K562 (cell line): ENCODE measurements around the gene GPNMB. TPM values are rescaled to one million over a fixed set of nuclear protein-coding genes. Genes with fewer than 3 reads are reported as not detected.

Source experiments
- ATAC-seq: fragments of 200-7000 bp; cut with Tn5 transposase; 3 replicates; pipeline ENCODE4 v1.9.1; 2020; ENCODE audit warnings: moderate library complexity
- BruUV-seq: library from RNA; stranded (reverse); fragments of 400-500 nt; replicated peaks from 2 replicates; lab custom pipeline; 2021; lab: Mats Ljungman, UMichigan
- CTCF ChIA-PET: fragments of 300-600 bp; formaldehyde crosslinking; extraction: SDS; loops from one replicate; lab custom pipeline; 2021; ENCODE audit warnings: low intra/inter-chr PET ratio; lab: Yijun Ruan, JAX
- POLR2A ChIA-PET: fragments of 300-600, 350-650 bp; sonication (Branson Sonifier 250); formaldehyde crosslinking; extraction: SDS; loops from one replicate; lab custom pipeline; 2021; ENCODE audit warnings: antibody characterized with exemption, inconsistent platforms; lab: Yijun Ruan, JAX
- DNase-seq, 4 experiments: peaks; one replicate each; pipeline versions ENCODE4 v3.0.0 to v3.0.0-alpha.2; 2011 to 2018; ENCODE audit warnings: low spot score in 3 of 4, mixed read lengths in 3 of 4; ENCODE audit errors: extremely low read depth in 1 of 4
- FAIRE-seq: peaks from 2 replicates; lab custom pipeline; 2011; peaks lifted over from hg19 to GRCh38; lab: Jason Lieb, UNC
- H2AFZ ChIP-seq: 2 replicates; pipeline ENCODE4 v1.6.0; 2011; ENCODE audit warnings: low read depth, low read length, control low read depth, inconsistent platforms
- H3K27ac ChIP-seq: fragments of 200-600 bp; 3 replicates; pipeline ENCODE4 v1.8.0; 2011; ENCODE audit warnings: low read depth, mild to moderate bottlenecking, control low read depth, inconsistent platforms, low read length, moderate library complexity, mixed read lengths; ENCODE audit errors: extremely low read depth
- H3K27me3 ChIP-seq, 2 experiments: fragments of 300-600 bp in 1 of 2; 2 replicates in 1 of 2; 3 replicates in 1 of 2; pipeline versions ENCODE4 v1.6.0 to v1.8.0; 2011; ENCODE audit warnings: inconsistent platforms in 2 of 2, low read length in 2 of 2, mild to moderate bottlenecking in 1 of 2, mixed read lengths in 1 of 2, moderate library complexity in 1 of 2; ENCODE audit not compliant: control insufficient read depth in 2 of 2, insufficient read depth in 2 of 2
- H3K36me3 ChIP-seq: fragments of 300-600 bp; 3 replicates; pipeline ENCODE4 v1.8.0; 2011; ENCODE audit warnings: mild to moderate bottlenecking, low read length, inconsistent platforms; ENCODE audit not compliant: control insufficient read depth, insufficient read depth
- H3K4me1 ChIP-seq, 2 experiments: fragments of 200-600 bp in 1 of 2; replicated peaks in 1 of 2; 2 replicates in 1 of 2; 3 replicates in 1 of 2; pipeline versions ENCODE4 v1.5.1 to v1.8.0; 2011; ENCODE audit warnings: inconsistent platforms in 2 of 2, low read length in 2 of 2, mild to moderate bottlenecking in 1 of 2, mixed read lengths in 1 of 2, moderate library complexity in 1 of 2; ENCODE audit not compliant: control insufficient read depth in 2 of 2, insufficient read depth in 2 of 2
- H3K4me2 ChIP-seq: 2 replicates; pipeline ENCODE4 v1.6.1; 2011; ENCODE audit warnings: low read length, control low read depth, inconsistent platforms, mixed read lengths; ENCODE audit not compliant: insufficient read depth
- H3K4me3 ChIP-seq: fragments of 200-600 bp; sonication (generic), shearing (Covaris generic); 2 replicates; pipeline ENCODE4 v1.5.1; 2016; ENCODE audit warnings: control low read depth, inconsistent platforms
- H3K79me2 ChIP-seq: fragments of 200-600 bp; 3 replicates; pipeline ENCODE4 v1.8.0; 2011; ENCODE audit warnings: low read length, inconsistent platforms; ENCODE audit not compliant: control insufficient read depth, insufficient read depth
- H3K9ac ChIP-seq, 2 experiments: 2 replicates each; pipeline versions ENCODE4 v1.6.0 to v1.6.1; 2011; ENCODE audit warnings: low read depth in 2 of 2, low read length in 2 of 2, control low read depth in 1 of 2, inconsistent platforms in 1 of 2, mild to moderate bottlenecking in 1 of 2, mixed read lengths in 1 of 2; ENCODE audit not compliant: insufficient read depth in 1 of 2
- H3K9me1 ChIP-seq: one replicate; pipeline ENCODE4 v1.6.0; 2011; ENCODE audit warnings: inconsistent platforms, mild to moderate bottlenecking, low read length, moderate library complexity; ENCODE audit not compliant: control insufficient read depth, insufficient read depth
- H3K9me3 ChIP-seq: replicated peaks from 2 replicates; pipeline ENCODE4 v1.5.1; 2011; ENCODE audit warnings: low read depth, low read length, inconsistent platforms; ENCODE audit not compliant: control insufficient read depth, insufficient read depth
- H4K20me1 ChIP-seq: replicated peaks from 2 replicates; pipeline ENCODE4 v1.6.1; 2011; ENCODE audit warnings: low read length, inconsistent platforms, mixed read lengths; ENCODE audit not compliant: control insufficient read depth, insufficient read depth
- ESRRA ChIP-seq: fragments of 450-650 bp; IDR thresholded peaks from 2 replicates; pipeline ENCODE4 v1.6.1; 2014; ENCODE audit warnings: low read depth, mild to moderate bottlenecking, moderate library complexity, borderline replicate concordance
- HLTF ChIP-seq: fragments of 450-650 bp; IDR thresholded peaks from 2 replicates; pipeline ENCODE4 v1.6.1; 2016
- POLR3A ChIP-seq: IDR thresholded peaks from 2 replicates; pipeline ENCODE4 v1.6.1; 2011; ENCODE audit warnings: borderline replicate concordance, mild to moderate bottlenecking, moderate library complexity; ENCODE audit not compliant: insufficient read length, insufficient read depth; ENCODE audit errors: extremely low read depth
- PPARD ChIP-seq: fragments of 250-450 bp; sonication (Bioruptor Pico); IDR thresholded peaks from 2 replicates; pipeline ENCODE4 v1.8.0; 2022; ENCODE audit warnings: inconsistent platforms, mild to moderate bottlenecking, moderate library complexity
- SETDB1 ChIP-seq: IDR thresholded peaks from one replicate; pipeline ENCODE4 v1.6.1; 2012; ENCODE audit warnings: low read length, control low read depth, inconsistent platforms
- WGBS: fragments of 100-300 bp; shearing (Covaris generic); methylation state at CpG from one replicate; pipeline ENCODE4 v1.1.6; 2016; ENCODE audit warnings: low coverage, mixed read lengths; ENCODE audit not compliant: insufficient coverage; ENCODE audit errors: missing lambda C conversion rate; 5-methylcytosine and 5-hydroxymethylcytosine counted together
- in situ Hi-C: fragments of 300-500 bp; cut with MboI; formaldehyde crosslinking; loops from 4 replicates; pipeline ENCODE4 v1.15.0; 2018; ENCODE audit warnings: inconsistent platforms, mixed read lengths
- intact Hi-C: fragments of 100-400 bp; cut with micrococcal nuclease; formaldehyde crosslinking; loops from 2 replicates; pipeline ENCODE4 v1.14.2; 2022
- polyA plus RNA-seq, 8 experiments: library from polyadenylated mRNA; depleted of rRNA in 4 of 8; stranded (reverse) in 5 of 8; unstranded in 3 of 8; fragments of >200 nt; fragmentation: Nextera tagmentation in 2 of 8; fragmentation: Illumina TruSeq in 1 of 8; extraction: Ambion mirVana in 2 of 8; extraction: Trizol in 1 of 8; gene quantifications; 2 replicates each; pipeline versions ENCODE4 v1.2.1 to v1.2.3, GENCODE V29; 2011 to 2014; ENCODE audit warnings: inconsistent platforms in 1 of 8, missing spikeins in 1 of 8
- total RNA-seq, 7 experiments: library from RNA; depleted of rRNA in 6 of 7; stranded (reverse); fragments of >200 nt in 6 of 7; fragmentation: Illumina TruSeq in 2 of 7; extraction: Trizol in 2 of 7; gene quantifications; 2 replicates each; pipeline versions ENCODE4 v1.2.1 to v1.2.3, GENCODE V29; 2011 to 2021; ENCODE audit warnings: low replicate concordance in 1 of 7

Gene GPNMB
- total and polyA plus RNA-seq, 9 of the 15 experiments (the other 6 are each of a cell fraction or from before 2014, with no cell fraction given) = 0.15 to 0.72 (median 0.33) TPM

- ATAC-seq (no peak), DNase-seq (no peak), FAIRE-seq (no peak)
- H4K20me1 ChIP-seq = no peaks in the 10 kb centered on the region
- H3K27me3 ChIP-seq = no peaks in the 10 kb centered on the region
- H3K9me1 ChIP-seq = no peaks in the 10 kb centered on the region
- CTCF ChIA-PET = no interaction called here
- H3K27ac ChIP-seq = no peak overlapping the region
- H3K9me3 ChIP-seq = no peaks in the 10 kb centered on the region
- intact Hi-C loops = no loop called here
- H2AFZ ChIP-seq = no peak overlapping the region
- peaks cover 0 to under 1% of the 10 kb centered on the region in 2 experiments; a peak in 2 of 5 replicates for H3K4me1 ChIP-seq
- peaks cover 10% of the 10 kb centered on the region; the same call in 1 of the 3 replicates for H3K36me3 ChIP-seq
- no peaks in the 10 kb centered on the region for H3K79me2 ChIP-seq
- H3K4me3 ChIP-seq = no peak overlapping the region
- POLR2A ChIA-PET = interaction anchor here (0.5 kb wide), 1 partner anchor 22 kb away, joined by 3 read pairs; no protein-coding TSS in a partner anchor
- H3K9ac ChIP-seq = no peak overlapping the region
- in situ Hi-C loops = no loop called here
- H3K4me2 ChIP-seq = no peak overlapping the region
- BruUV-seq = no TSS peak
- no peak for TF ChIP-seq POLR3A
- no peak for TF ChIP-seq SETDB1
- TF ChIP-seq PPARD (CRISPR knock-in tag) = no peak
- no peak for TF ChIP-seq HLTF
- TF ChIP-seq ESRRA = no peak
- WGBS = 74% methylated on average over 2 of the region's 2 CpGs
These were observed 41.0 kb upstream of the GPNMB start for GRCh38 chr7:23205577-23205908.
